HG02885 (cell line): Measurements from ENCODE around the gene ZNF467.

Experiments used
- ATAC-seq: cut with Tn5 transposase; IDR thresholded peaks from one replicate; pipeline ENCODE4 v1.9.1; 2021; ENCODE audit warnings: mild to moderate bottlenecking; ENCODE audit not compliant: unreplicated experiment, poor library complexity

Gene ZNF467

GRCh38 chr7:149773446-149774236 lies at the start of gene ZNF467:
Gene ZNF467, minus strand, starts transcription at chr7:149773588. Its CDS starts 2,556 bp downstream, at chr7:149771032.
- ATAC-seq = no peak

GRCh38 chr7:149822353-149822943 lies 49.1 kb upstream of the ZNF467 start:
- no peak for ATAC-seq

GRCh38 chr7:149821191-149822148 lies 48.1 kb upstream of the ZNF467 start:
- ATAC-seq = no peak

GRCh38 chr7:149820622-149821190 lies 47.3 kb upstream of the ZNF467 start:
- ATAC-seq = no peak

- ATAC-seq = no peak
Measured at GRCh38 chr7:149819961-149820340, 46.6 kb upstream of the ZNF467 start.

- no peak for ATAC-seq
Measured at GRCh38 chr7:149819141-149819960, 46.0 kb upstream of the ZNF467 start.

- ATAC-seq = no peak
Measured at GRCh38 chr7:149818536-149818840, 45.1 kb upstream of the ZNF467 start.

GRCh38 chr7:149817836-149818535 lies 44.6 kb upstream of the ZNF467 start:
- ATAC-seq = no peak

GRCh38 chr7:149817301-149817771 lies 43.9 kb upstream of the ZNF467 start:
- ATAC-seq = no peak

GRCh38 chr7:149816794-149817193 lies 43.4 kb upstream of the ZNF467 start:
- no peak for ATAC-seq

- ATAC-seq = no peak
Measured at GRCh38 chr7:149816267-149816751, 42.9 kb upstream of the ZNF467 start.

GRCh38 chr7:149815661-149816266 lies 42.4 kb upstream of the ZNF467 start:
- no peak for ATAC-seq

- no peak for ATAC-seq
Measured at GRCh38 chr7:149815121-149815520, 41.7 kb upstream of the ZNF467 start.

- ATAC-seq = no peak
Measured at GRCh38 chr7:149814494-149814893, 41.1 kb upstream of the ZNF467 start.

- no peak for ATAC-seq
Measured at GRCh38 chr7:149813254-149814035, 40.1 kb upstream of the ZNF467 start.

- ATAC-seq = no peak
Measured at GRCh38 chr7:149811831-149812490, 38.6 kb upstream of the ZNF467 start.

GRCh38 chr7:149811221-149811620 lies 37.8 kb upstream of the ZNF467 start:
- ATAC-seq = no peak
